CD4-positive, alpha-beta T cell (primary cell): ENCODE results near the gene SOS1. TPM values are rescaled to one million over a fixed set of nuclear protein-coding genes. Genes with fewer than 3 reads are reported as not detected.

ENCODE experiments used
- ATAC-seq: fragments of 200-7000 bp; cut with Tn5 transposase; one replicate; pipeline ENCODE4 v1.10.0; 2022; ENCODE audit warnings: mild to moderate bottlenecking; ENCODE audit not compliant: poor library complexity
- CTCF ChIA-PET: fragments of 350-600 bp; sonication (Branson Sonifier 250); formaldehyde crosslinking; loops from one replicate; lab custom pipeline; 2021; ENCODE audit warnings: antibody characterized with exemption, inconsistent platforms; lab: Charles Lee
- POLR2A ChIA-PET: fragments of 350-600 bp; sonication (Branson Sonifier 250); formaldehyde crosslinking; loops from one replicate; lab custom pipeline; 2021; ENCODE audit warnings: antibody characterized with exemption, inconsistent platforms; lab: Charles Lee
- DNase-seq, 14 experiments: peaks; one replicate each; pipeline ENCODE4 v3.0.0-alpha.2; 2013 to 2020; ENCODE audit warnings: mixed read lengths in 2 of 14
- H3K27ac ChIP-seq, 2 donors: one replicate each; pipeline versions ENCODE4 v1.5.1 to v1.7.0; 2013; ENCODE audit warnings: low read length in 2 of 2, low read depth in 1 of 2, mild to moderate bottlenecking in 1 of 2
- H3K27me3 ChIP-seq, 2 experiments: 1 replicate in 1 of 2; 2 replicates in 1 of 2; pipeline versions ENCODE4 v1.6.1 to v1.7.0; 2013; ENCODE audit warnings: low read length in 2 of 2, control low read depth in 1 of 2, mild to moderate bottlenecking in 1 of 2, moderate library complexity in 1 of 2; ENCODE audit not compliant: insufficient read depth in 2 of 2, control insufficient read depth in 1 of 2
- H3K36me3 ChIP-seq: one replicate; pipeline ENCODE4 v1.6.1; 2013; ENCODE audit warnings: low read length, control low read depth; ENCODE audit not compliant: insufficient read depth
- H3K4me1 ChIP-seq: one replicate; pipeline ENCODE4 v1.6.1; 2013; ENCODE audit warnings: low read length, control low read depth; ENCODE audit not compliant: insufficient read depth
- H3K4me3 ChIP-seq: one replicate; pipeline ENCODE4 v1.5.1; 2013; ENCODE audit warnings: mild to moderate bottlenecking, low read length, moderate library complexity
- H3K9me3 ChIP-seq, 2 experiments: 1 replicate in 1 of 2; 2 replicates in 1 of 2; pipeline versions ENCODE4 v1.6.1 to v1.7.0; 2013; ENCODE audit warnings: low read length in 2 of 2, mild to moderate bottlenecking in 2 of 2, control low read depth in 1 of 2, moderate library complexity in 1 of 2; ENCODE audit not compliant: control insufficient read depth in 1 of 2, insufficient read depth in 1 of 2
- H3K27ac Mint-ChIP-seq: one replicate; pipeline ENCODE4 v1.8.0; 2020; ENCODE audit warnings: mixed read lengths
- H3K27me3 Mint-ChIP-seq: one replicate; pipeline ENCODE4 v1.8.0; 2021; ENCODE audit warnings: mixed read lengths
- H3K36me3 Mint-ChIP-seq: one replicate; pipeline ENCODE4 v1.8.0; 2021; ENCODE audit warnings: low read depth, mixed read lengths
- H3K4me1 Mint-ChIP-seq: one replicate; pipeline ENCODE4 v1.8.0; 2021; ENCODE audit warnings: low read depth, mixed read lengths
- H3K4me3 Mint-ChIP-seq: one replicate; pipeline ENCODE4 v1.8.0; 2020; ENCODE audit warnings: mild to moderate bottlenecking, mixed read lengths
- H3K9me3 Mint-ChIP-seq: one replicate; pipeline ENCODE4 v1.8.0; 2020; ENCODE audit warnings: mixed read lengths
- CTCF ChIP-seq: fragments of 200-600 bp; IDR thresholded peaks from one replicate; pipeline ENCODE4 v1.8.0; 2022; ENCODE audit warnings: antibody characterized with exemption, mild to moderate bottlenecking
- intact Hi-C, 2 experiments: fragments of 100-400 bp; cut with DNase I in 1 of 2; cut with micrococcal nuclease in 1 of 2; formaldehyde crosslinking; loops; one replicate each; pipeline versions ENCODE4 v1.15.1 to v1.9.0; 2023 to 2025; cut with DNase I, micrococcal nuclease
- polyA plus RNA-seq, 2 donors: library from polyadenylated mRNA; unstranded; fragments of 120-200 nt; gene quantifications; one replicate each; pipeline ENCODE4 v1.2.1, GENCODE V29; 2013
- total RNA-seq, 174 experiments: library from RNA in 2 of 174; stranded (reverse) in 2 of 174; gene quantifications; one replicate each; pipeline ENCODE4 v1.2.3 and lab custom pipeline; 2021 to 2026

Gene SOS1
- 10 to 100 TPM; 16.4 to 16.9 TPM for total RNA-seq
- 40.5 TPM for polyA plus RNA-seq (2013, experiment 1 of 2)
- 50.8 TPM for polyA plus RNA-seq (2013, experiment 2 of 2)
- 34.2 to 807 (median 95.6) reads per million in 172 experiments for total RNA-seq (lab: John Stamatoyannopoulos, UW)

- Mint-ChIP-seq H3K27me3 (no peaks in the 10 kb centered on the region), H3K4me1 (peaks cover 70% of the 10 kb centered on the region), H3K27ac (peak within 1 kb of the TSS; percentile 99), H3K36me3 (peaks cover 40% of the 10 kb centered on the region), H3K4me3 (peak within 1 kb of the TSS; percentile 97), H3K9me3 (no peaks in the 10 kb centered on the region)
- Histone ChIP-seq H3K4me1 (peaks cover 59% of the 10 kb centered on the region), H3K9me3 (no peaks in the 10 kb centered on the region), H3K4me3 (peak within 1 kb of the TSS; percentile 82), H3K27me3 (no peaks in the 10 kb centered on the region), H3K27ac (peak within 1 kb of the TSS; percentile 60 to 83), H3K36me3 (peaks cover 7% of the 10 kb centered on the region)
- intact Hi-C loops = loop anchor here in 1 of 2 experiments (1.0 to 10.0 kb wide), 5 partner anchors 60 to 736 kb away; partner anchors contain the start of genes GEMIN6 and MAP4K3
- CTCF ChIA-PET = interaction anchor here (0.6 to 2.9 kb wide), 9 partner anchors 9 to 116 kb away, joined by 3 to 44 read pairs (median 4); no protein-coding TSS in a partner anchor
- ATAC-seq (peak; percentile 50), DNase-seq (peak; percentile 83 to 97 (median 91))
- TF ChIP-seq CTCF = no peak
- POLR2A ChIA-PET = interaction anchor here (0.6 to 4.0 kb wide), 30 partner anchors 8 to 377 kb away, joined by 3 to 79 read pairs (median 5); partner anchors contain the start of genes CDKL4, MAP4K3 and SRSF7
Measured at GRCh38 chr2:39120771-39121522, at the start of gene SOS1. Gene SOS1, minus strand, starts transcription at chr2:39121051. Its CDS starts 629 bp downstream, at chr2:39120422.

- DNase-seq = no peak
- Histone ChIP-seq H3K27ac (no peak overlapping the region), H3K4me1 (no peaks in the 10 kb centered on the region), H3K27me3 (no peaks in the 10 kb centered on the region), H3K36me3 (no peaks in the 10 kb centered on the region), H3K9me3 (no peaks in the 10 kb centered on the region), H3K4me3 (no peak overlapping the region)
- no peak for ATAC-seq
- H3K4me3 Mint-ChIP-seq = no peak overlapping the region
- ChIA-PET CTCF (no interaction called here), POLR2A (no interaction called here)
- H3K27ac Mint-ChIP-seq = no peak overlapping the region
- intact Hi-C loops = no loop called here
- H3K4me1 Mint-ChIP-seq = no peaks in the 10 kb centered on the region
- no peaks in the 10 kb centered on the region for H3K36me3 Mint-ChIP-seq
- H3K27me3 Mint-ChIP-seq = no peaks in the 10 kb centered on the region
- no peaks in the 10 kb centered on the region for H3K9me3 Mint-ChIP-seq
- TF ChIP-seq CTCF = no peak
Measured at GRCh38 chr2:39164089-39164488, 43.2 kb upstream of the SOS1 start.

GRCh38 chr2:39160982-39161381, 40.1 kb upstream of the SOS1 start:
- DNase-seq = no peak
- H3K4me3 Mint-ChIP-seq = no peak overlapping the region
- no peaks in the 10 kb centered on the region for H3K27me3 Mint-ChIP-seq
- no peak overlapping the region for H3K27ac Mint-ChIP-seq
- H3K4me1 ChIP-seq = no peaks in the 10 kb centered on the region
- ChIA-PET CTCF (no interaction called here), POLR2A (no interaction called here)
- no peaks in the 10 kb centered on the region for H3K27me3 ChIP-seq
- H3K27ac ChIP-seq = no peak overlapping the region
- H3K36me3 Mint-ChIP-seq = no peaks in the 10 kb centered on the region
- H3K4me3 ChIP-seq = no peak overlapping the region
- no peaks in the 10 kb centered on the region for H3K36me3 ChIP-seq
- no peak for ATAC-seq
- H3K4me1 Mint-ChIP-seq = no peaks in the 10 kb centered on the region
- TF ChIP-seq CTCF = no peak
- no peaks in the 10 kb centered on the region for H3K9me3 ChIP-seq
- no peaks in the 10 kb centered on the region for H3K9me3 Mint-ChIP-seq
- intact Hi-C loops = no loop called here
